T-helper 2 cell (primary cell): Measurements from ENCODE around the gene HCRTR1.

Experiments used
- DNase-seq, 5 experiments: peaks; one replicate each; pipeline versions ENCODE4 v3.0.0 to v3.0.0-alpha.2; 2012 to 2022

Gene HCRTR1

GRCh38 chr1:31598980-31599379 lies 18.5 kb upstream of the HCRTR1 start:
- DNase-seq = no peak

- no peak for DNase-seq
Observed at GRCh38 chr1:31600641-31601040, 16.8 kb upstream of the HCRTR1 start.

- DNase-seq = no peak
Observed at GRCh38 chr1:31602081-31602480, 15.4 kb upstream of the HCRTR1 start.

GRCh38 chr1:31605908-31606427 lies 11.5 kb upstream of the HCRTR1 start:
- peak in 1 of 5 experiments; percentile 56 for DNase-seq

GRCh38 chr1:31607360-31607759 lies 10.1 kb upstream of the HCRTR1 start:
- DNase-seq = no peak

- DNase-seq = no peak
Observed at GRCh38 chr1:31609514-31610118, 7.9 kb upstream of the HCRTR1 start.

- no peak for DNase-seq
Observed at GRCh38 chr1:31614414-31615005, 3.0 kb upstream of the HCRTR1 start.

- no peak for DNase-seq
Observed at GRCh38 chr1:31615414-31615813, 2.1 kb upstream of the HCRTR1 start.

- DNase-seq = no peak
Observed at GRCh38 chr1:31615939-31616338, 1.6 kb upstream of the HCRTR1 start.

- DNase-seq = peak in 4 of 5 experiments; percentile 7 to 45 (median 31)
Observed at GRCh38 chr1:31617916-31618746, 642 bp downstream of the HCRTR1 start.

GRCh38 chr1:31618916-31619846 lies 1.7 kb downstream of the HCRTR1 start:
- DNase-seq = no peak

- no peak for DNase-seq
Observed at GRCh38 chr1:31620631-31621497, 3.4 kb downstream of the HCRTR1 start.

- no peak for DNase-seq
Observed at GRCh38 chr1:31621498-31621820, 4.0 kb downstream of the HCRTR1 start.

GRCh38 chr1:31621847-31622730 lies 4.6 kb downstream of the HCRTR1 start:
- DNase-seq = no peak

- DNase-seq = no peak
Observed at GRCh38 chr1:31623365-31623764, 5.9 kb downstream of the HCRTR1 start.

GRCh38 chr1:31624309-31624708 lies 6.8 kb downstream of the HCRTR1 start:
- DNase-seq = no peak

GRCh38 chr1:31624731-31625514 lies 7.4 kb downstream of the HCRTR1 start:
- DNase-seq = no peak

GRCh38 chr1:31625561-31626222 lies 8.2 kb downstream of the HCRTR1 start:
- DNase-seq = no peak
